GM12878 (cell line): ENCODE data around the gene ZSCAN20. TPM values are rescaled to one million over a fixed set of nuclear protein-coding genes. Genes with fewer than 3 reads are reported as not detected.

Experiments used
- ATAC-seq: fragments of 200-7000 bp; cut with Tn5 transposase; 3 replicates; pipeline ENCODE4 v1.9.1; 2020; ENCODE audit warnings: mild to moderate bottlenecking, moderate library complexity
- BruUV-seq: library from RNA; stranded (reverse); fragments of 400-500 nt; replicated peaks from 2 replicates; lab custom pipeline; 2021; lab: Mats Ljungman, UMichigan
- CTCF ChIA-PET: fragments of 300-600 bp; sonication (Branson Sonifier 250); formaldehyde crosslinking; extraction: SDS; loops from one replicate; lab custom pipeline; 2021; ENCODE audit warnings: inconsistent platforms; lab: Yijun Ruan, JAX
- POLR2A ChIA-PET: fragments of 350-600 bp; formaldehyde crosslinking; extraction: SDS; loops from one replicate; lab custom pipeline; 2021; ENCODE audit warnings: inconsistent platforms; lab: Charles Lee
- RAD21 ChIA-PET: fragments of 300-600 bp; sonication (Branson Sonifier 250); formaldehyde crosslinking; loops from one replicate; lab custom pipeline; 2023; ENCODE audit warnings: antibody characterized with exemption; ENCODE audit not compliant: unreplicated experiment; lab: Charles Lee
- SMC1A ChIA-PET: fragments of 300-600 bp; sonication (Branson Sonifier 250); formaldehyde crosslinking; loops from one replicate; lab custom pipeline; 2023; ENCODE audit not compliant: unreplicated experiment, uncharacterized antibody; lab: Charles Lee
- DNase-seq: peaks from one replicate; pipeline ENCODE4 v3.0.0-alpha.2; 2011; ENCODE audit warnings: low read depth, low spot score
- FAIRE-seq: peaks from 3 replicates; lab custom pipeline; 2011; peaks lifted over from hg19 to GRCh38; lab: Jason Lieb, UNC
- H2AFZ ChIP-seq: 2 replicates; pipeline ENCODE4 v1.6.0; 2011; ENCODE audit warnings: low read depth, low read length, control low read depth; ENCODE audit not compliant: control insufficient read depth
- H3K27ac ChIP-seq: 2 replicates; pipeline ENCODE4 v1.5.1; 2011; ENCODE audit warnings: control low read depth; ENCODE audit not compliant: control insufficient read depth, insufficient read depth
- H3K27me3 ChIP-seq, 2 experiments: replicated peaks in 1 of 2; 2 replicates each; pipeline versions ENCODE4 v1.6.0 to v1.6.1; 2011; ENCODE audit warnings: low read length in 1 of 2; ENCODE audit not compliant: control insufficient read depth in 2 of 2, insufficient read depth in 2 of 2
- H3K36me3 ChIP-seq, 2 experiments: 2 replicates each; pipeline ENCODE4 v1.5.1; 2011; ENCODE audit warnings: low read length in 1 of 2; ENCODE audit not compliant: control insufficient read depth in 2 of 2, insufficient read depth in 2 of 2
- H3K4me1 ChIP-seq: 2 replicates; pipeline ENCODE4 v1.6.1; 2011; ENCODE audit warnings: mild to moderate bottlenecking, low read length, moderate library complexity, mixed read lengths; ENCODE audit not compliant: control insufficient read depth, insufficient read depth
- H3K4me2 ChIP-seq: 2 replicates; pipeline ENCODE4 v1.6.0; 2011; ENCODE audit warnings: control low read depth; ENCODE audit not compliant: control insufficient read depth, insufficient read depth
- H3K4me3 ChIP-seq: fragments of 200-600 bp; sonication (generic); 2 replicates; pipeline ENCODE4 v1.5.1; 2016
- H3K79me2 ChIP-seq: 2 replicates; pipeline ENCODE4 v1.6.0; 2011; ENCODE audit warnings: low read length; ENCODE audit not compliant: control insufficient read depth, insufficient read depth
- H3K9ac ChIP-seq: 2 replicates; pipeline ENCODE4 v1.8.0; 2011; ENCODE audit warnings: low read length, control low read depth, mixed read lengths; ENCODE audit not compliant: control insufficient read depth, insufficient read depth
- H3K9me3 ChIP-seq: replicated peaks from 3 replicates; pipeline ENCODE4 v1.5.1; 2011; ENCODE audit warnings: mild to moderate bottlenecking, low read length; ENCODE audit not compliant: control insufficient read depth, insufficient read depth
- H4K20me1 ChIP-seq: 2 replicates; pipeline ENCODE4 v1.6.0; 2011; ENCODE audit not compliant: control insufficient read depth, insufficient read depth
- CHD1 ChIP-seq: IDR thresholded peaks from 2 replicates; pipeline ENCODE4 v1.6.1; 2012; ENCODE audit warnings: low read depth, low read length, improper control_type of control experiment
- ESRRA ChIP-seq: IDR thresholded peaks from 2 replicates; pipeline ENCODE4 v1.6.1; 2012; ENCODE audit warnings: mild to moderate bottlenecking, low read length, improper control_type of control experiment
- IRF5 ChIP-seq: fragments of 450-650 bp; IDR thresholded peaks from 2 replicates; pipeline ENCODE4 v1.6.1; 2017; ENCODE audit warnings: borderline replicate concordance
- KDM1A ChIP-seq: fragments of 200-600 bp; sonication (generic); IDR thresholded peaks from 2 replicates; pipeline ENCODE4 v1.6.1; 2016; ENCODE audit warnings: borderline replicate concordance
- MYC ChIP-seq: IDR thresholded peaks from 2 replicates; pipeline ENCODE4 v1.6.1; 2011; ENCODE audit warnings: mild to moderate bottlenecking, low read length, moderate library complexity, inconsistent platforms; ENCODE audit not compliant: insufficient read depth, insufficient replicate concordance, insufficient read length, severe bottlenecking
- SIX5 ChIP-seq: IDR thresholded peaks from 2 replicates; pipeline ENCODE4 v1.6.1; 2011; ENCODE audit warnings: mild to moderate bottlenecking, low read depth, low read length, moderate library complexity; ENCODE audit not compliant: severe bottlenecking
- STAT1 ChIP-seq: fragments of 450-650 bp; conservative IDR thresholded peaks from 2 replicates; pipeline ENCODE4 v1.6.1; 2014; ENCODE audit warnings: antibody characterized with exemption, mild to moderate bottlenecking
- SUZ12 ChIP-seq: fragments of 200-600 bp; sonication (generic); IDR thresholded peaks from one replicate; pipeline ENCODE4 v1.6.1; 2018; ENCODE audit warnings: antibody characterized with exemption, mild to moderate bottlenecking; ENCODE audit not compliant: unreplicated experiment
- USF1 ChIP-seq: IDR thresholded peaks from 2 replicates; pipeline ENCODE4 v1.6.1; 2011; ENCODE audit warnings: borderline replicate concordance, low read depth, mild to moderate bottlenecking, moderate library complexity, mixed read lengths, low read length; ENCODE audit not compliant: insufficient read depth; ENCODE audit errors: extremely low read length
- YY1 ChIP-seq: IDR thresholded peaks from 2 replicates; pipeline ENCODE4 v1.6.1; 2011; ENCODE audit warnings: low read depth, mild to moderate bottlenecking, low read length
- ZBED1 ChIP-seq: IDR thresholded peaks from 2 replicates; pipeline ENCODE4 v1.6.1; 2016; ENCODE audit warnings: borderline replicate concordance
- ZNF274 ChIP-seq: IDR thresholded peaks from one replicate; pipeline ENCODE4 v1.8.0; 2011; ENCODE audit not compliant: insufficient read length, insufficient read depth
- WGBS: methylation state at CpG from one replicate; pipeline ENCODE4 v1.1.6; 2016; ENCODE audit warnings: low lambda C conversion rate; ENCODE audit not compliant: insufficient replicate concordance, insufficient coverage; ENCODE audit errors: missing lambda C conversion rate; 5-methylcytosine and 5-hydroxymethylcytosine counted together
- in situ Hi-C: fragments of 300-500 bp; cut with MboI; formaldehyde crosslinking; loops from 9 replicates; pipeline ENCODE4 v1.14.3; 2018; ENCODE audit warnings: mixed read lengths
- intact Hi-C: fragments of 100-400 bp; cut with micrococcal nuclease; formaldehyde crosslinking; loops from one replicate; pipeline ENCODE4 v1.14.2; 2022; ENCODE audit not compliant: unreplicated experiment
- polyA plus RNA-seq, 11 experiments: library from polyadenylated mRNA; depleted of rRNA in 4 of 11; unstranded in 6 of 11; stranded (reverse) in 5 of 11; fragments of >200 nt; fragmentation: Nextera tagmentation in 4 of 11; fragmentation: Illumina TruSeq in 1 of 11; extraction: Ambion mirVana in 4 of 11; extraction: Trizol in 1 of 11; gene quantifications; 1 replicate in 1 of 11; 2 replicates in 10 of 11; pipeline versions ENCODE4 v1.2.1 to v1.2.3, GENCODE V29; 2011 to 2016; ENCODE audit warnings: inconsistent platforms in 2 of 11, missing spikeins in 2 of 11, low read depth in 1 of 11
- total RNA-seq, 4 experiments: library from RNA; depleted of rRNA in 3 of 4; stranded (reverse); fragments of >200 nt in 3 of 4; fragmentation: Illumina TruSeq in 1 of 4; extraction: Trizol in 1 of 4; gene quantifications; 2 replicates each; pipeline versions ENCODE4 v1.2.1 to v1.2.3, GENCODE V29; 2013 to 2021
- TF ChIP-seq, protein P1 (sequence below): IDR thresholded peaks from 2 replicates; pipeline ENCODE4 v1.6.1; 2012; ENCODE audit warnings: low read length, inconsistent platforms
- TF ChIP-seq, protein P2 (sequence below): fragments of 150-350 bp; IDR thresholded peaks from 2 replicates; pipeline ENCODE4 v1.6.1; 2014; ENCODE audit warnings: mild to moderate bottlenecking, low read depth, low read length
- TF ChIP-seq, protein P3 (sequence below): fragments of 450-650 bp; IDR thresholded peaks from 2 replicates; pipeline ENCODE4 v1.6.1; 2017; ENCODE audit warnings: mild to moderate bottlenecking

The ZSCAN20 gene
- total and polyA plus RNA-seq, 10 of the 15 experiments (the other 5 are each of a cell fraction or from before 2014, with no cell fraction given), result 0.35 to 5.1 (median 2.4) TPM

- TF ChIP-seq STAT1, result no peak
- no peak for TF ChIP-seq ZNF274
- TF ChIP-seq YY1, result no peak
- TF ChIP-seq ZBED1, result no peak
- TF ChIP-seq SIX5, result no peak
- TF ChIP-seq, protein P1, sequence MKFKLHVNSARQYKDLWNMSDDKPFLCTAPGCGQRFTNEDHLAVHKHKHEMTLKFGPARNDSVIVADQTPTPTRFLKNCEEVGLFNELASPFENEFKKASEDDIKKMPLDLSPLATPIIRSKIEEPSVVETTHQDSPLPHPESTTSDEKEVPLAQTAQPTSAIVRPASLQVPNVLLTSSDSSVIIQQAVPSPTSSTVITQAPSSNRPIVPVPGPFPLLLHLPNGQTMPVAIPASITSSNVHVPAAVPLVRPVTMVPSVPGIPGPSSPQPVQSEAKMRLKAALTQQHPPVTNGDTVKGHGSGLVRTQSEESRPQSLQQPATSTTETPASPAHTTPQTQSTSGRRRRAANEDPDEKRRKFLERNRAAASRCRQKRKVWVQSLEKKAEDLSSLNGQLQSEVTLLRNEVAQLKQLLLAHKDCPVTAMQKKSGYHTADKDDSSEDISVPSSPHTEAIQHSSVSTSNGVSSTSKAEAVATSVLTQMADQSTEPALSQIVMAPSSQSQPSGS, result no peak
- TF ChIP-seq, protein P2, sequence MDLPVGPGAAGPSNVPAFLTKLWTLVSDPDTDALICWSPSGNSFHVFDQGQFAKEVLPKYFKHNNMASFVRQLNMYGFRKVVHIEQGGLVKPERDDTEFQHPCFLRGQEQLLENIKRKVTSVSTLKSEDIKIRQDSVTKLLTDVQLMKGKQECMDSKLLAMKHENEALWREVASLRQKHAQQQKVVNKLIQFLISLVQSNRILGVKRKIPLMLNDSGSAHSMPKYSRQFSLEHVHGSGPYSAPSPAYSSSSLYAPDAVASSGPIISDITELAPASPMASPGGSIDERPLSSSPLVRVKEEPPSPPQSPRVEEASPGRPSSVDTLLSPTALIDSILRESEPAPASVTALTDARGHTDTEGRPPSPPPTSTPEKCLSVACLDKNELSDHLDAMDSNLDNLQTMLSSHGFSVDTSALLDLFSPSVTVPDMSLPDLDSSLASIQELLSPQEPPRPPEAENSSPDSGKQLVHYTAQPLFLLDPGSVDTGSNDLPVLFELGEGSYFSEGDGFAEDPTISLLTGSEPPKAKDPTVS, result no peak
- TF ChIP-seq MYC, result no peak
- TF ChIP-seq, all 136 proteins: peak for 0
These were observed 43.2 kb downstream of the ZSCAN20 start (continued) for GRCh38 chr1:33515607-33516006.

DNA sequence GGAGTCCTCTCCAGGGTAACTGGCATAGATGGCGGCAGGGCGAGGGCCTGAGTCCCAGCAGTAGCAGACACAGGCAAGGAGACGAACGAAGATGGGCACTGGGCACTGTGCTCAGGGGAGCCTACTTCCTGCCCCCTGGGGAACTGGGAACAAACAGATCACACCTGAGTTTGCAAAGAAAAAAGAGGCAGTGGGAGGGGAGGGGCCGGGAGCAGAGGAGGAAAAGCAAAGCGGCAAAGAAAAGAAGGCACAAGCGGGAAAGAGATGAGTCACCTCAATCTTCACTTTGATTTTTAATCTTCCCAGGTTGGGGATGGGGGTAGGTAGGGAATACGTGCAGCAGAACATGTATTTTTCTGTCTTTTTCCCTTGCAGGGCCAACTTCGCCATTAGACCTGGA lies 44.0 kb downstream of the ZSCAN20 start:
- SMC1A ChIA-PET, result no interaction called here
- H3K79me2 ChIP-seq, result no peaks in the 10 kb centered on the region
- no peak overlapping the region for H3K9ac ChIP-seq
- no peaks in the 10 kb centered on the region for H4K20me1 ChIP-seq
- H3K27me3 ChIP-seq, result peaks cover 0 to 3% of the 10 kb centered on the region in 2 experiments; a peak in 3 of 4 replicates
- H3K27ac ChIP-seq, result no peak overlapping the region
- in situ Hi-C loops (no loop called here), intact Hi-C loops (no loop called here)
- no peaks in the 10 kb centered on the region for H3K9me3 ChIP-seq
- 43% methylated on average over 8 of the region's 9 CpGs for WGBS
- no peaks in the 10 kb centered on the region for H3K4me1 ChIP-seq
- no peak for DNase-seq
- POLR2A ChIA-PET, result no interaction called here
- no peak overlapping the region for H2AFZ ChIP-seq
- BruUV-seq, result no TSS peak
- no peak for ATAC-seq
- no peak overlapping the region for H3K4me2 ChIP-seq
- CTCF ChIA-PET, result no interaction called here
- no peaks in the 10 kb centered on the region for H3K36me3 ChIP-seq
- no peak for FAIRE-seq
- H3K4me3 ChIP-seq, result no peak overlapping the region
- RAD21 ChIA-PET, result no interaction called here
- TF ChIP-seq CHD1, result no peak
- TF ChIP-seq SUZ12, result no peak
- TF ChIP-seq, protein P3, sequence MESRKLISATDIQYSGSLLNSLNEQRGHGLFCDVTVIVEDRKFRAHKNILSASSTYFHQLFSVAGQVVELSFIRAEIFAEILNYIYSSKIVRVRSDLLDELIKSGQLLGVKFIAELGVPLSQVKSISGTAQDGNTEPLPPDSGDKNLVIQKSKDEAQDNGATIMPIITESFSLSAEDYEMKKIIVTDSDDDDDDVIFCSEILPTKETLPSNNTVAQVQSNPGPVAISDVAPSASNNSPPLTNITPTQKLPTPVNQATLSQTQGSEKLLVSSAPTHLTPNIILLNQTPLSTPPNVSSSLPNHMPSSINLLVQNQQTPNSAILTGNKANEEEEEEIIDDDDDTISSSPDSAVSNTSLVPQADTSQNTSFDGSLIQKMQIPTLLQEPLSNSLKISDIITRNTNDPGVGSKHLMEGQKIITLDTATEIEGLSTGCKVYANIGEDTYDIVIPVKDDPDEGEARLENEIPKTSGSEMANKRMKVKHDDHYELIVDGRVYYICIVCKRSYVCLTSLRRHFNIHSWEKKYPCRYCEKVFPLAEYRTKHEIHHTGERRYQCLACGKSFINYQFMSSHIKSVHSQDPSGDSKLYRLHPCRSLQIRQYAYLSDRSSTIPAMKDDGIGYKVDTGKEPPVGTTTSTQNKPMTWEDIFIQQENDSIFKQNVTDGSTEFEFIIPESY, result no peak
- TF ChIP-seq ESRRA, result no peak
- TF ChIP-seq, protein P2, result no peak
- no peak for TF ChIP-seq IRF5
- no peak for TF ChIP-seq KDM1A
- no peak for TF ChIP-seq USF1
